Right forelimb (tissue), 1 donor: ENCODE data around the gene MYO1F.

Experiments
- DNase-seq: peaks from one replicate; pipeline ENCODE4 v3.0.0-alpha.2; 2018

Gene MYO1F

DNA sequence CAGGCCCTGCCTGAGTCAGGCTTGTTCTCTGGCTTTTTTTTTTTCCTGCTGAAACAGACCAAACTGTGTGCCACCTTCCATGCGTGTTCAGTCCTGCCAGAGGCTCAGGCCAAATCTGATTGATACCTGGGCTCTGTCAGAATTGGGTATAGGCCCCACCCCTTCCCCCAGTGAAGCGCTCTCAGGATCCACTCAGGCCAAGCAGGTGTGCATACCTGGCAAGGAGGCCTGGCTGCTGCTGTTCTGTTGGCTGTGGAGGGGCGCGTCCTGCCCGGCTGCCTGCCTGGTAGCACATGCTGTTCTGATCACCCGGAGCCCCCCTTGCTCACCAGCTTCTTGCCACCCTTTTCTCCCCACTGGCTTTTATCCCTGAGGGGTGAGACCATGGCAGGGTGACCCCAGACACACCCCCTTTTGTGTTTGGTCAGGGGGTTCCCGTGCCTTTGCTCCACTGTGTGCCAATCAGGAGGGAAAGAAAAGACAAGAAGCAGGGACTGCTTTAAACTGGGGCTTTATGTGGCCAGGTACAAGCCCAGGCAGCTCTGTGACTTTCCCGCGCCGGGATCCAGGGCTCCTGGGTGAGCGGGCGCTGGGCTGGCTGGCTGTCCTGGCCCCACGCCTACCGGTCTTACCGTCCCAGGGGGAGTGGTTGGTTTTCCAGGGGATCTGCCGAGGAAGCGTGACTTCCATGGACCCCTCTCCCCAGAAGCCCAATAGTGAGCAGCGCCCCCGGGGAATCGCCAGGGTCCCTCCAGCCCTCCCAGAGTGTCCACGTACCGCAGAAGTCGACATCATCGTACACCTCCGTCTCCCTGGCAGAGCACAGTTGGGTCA, 87.5 kb downstream of the MYO1F start:
- DNase-seq = no peak

DNA sequence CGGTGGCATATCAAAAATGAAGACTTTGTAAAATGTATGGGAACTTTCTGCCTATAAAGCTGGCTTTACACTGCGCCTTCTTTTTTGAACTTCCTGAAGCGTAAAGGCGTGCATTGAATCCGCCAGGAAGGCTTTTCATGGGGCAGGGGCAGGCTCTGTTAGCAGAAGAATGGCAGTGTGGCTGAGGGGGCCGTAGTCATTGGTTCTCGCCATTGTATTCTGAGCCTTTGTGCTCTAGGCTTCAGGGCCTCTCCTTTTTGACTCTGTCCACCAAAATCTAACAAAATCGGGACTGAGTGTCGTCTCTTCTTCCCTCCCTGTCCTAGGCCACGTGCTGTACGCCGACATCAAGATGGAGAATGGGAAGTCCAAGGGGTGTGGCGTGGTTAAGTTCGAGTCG, 88.9 kb downstream of the MYO1F start:
- DNase-seq = no peak

DNA sequence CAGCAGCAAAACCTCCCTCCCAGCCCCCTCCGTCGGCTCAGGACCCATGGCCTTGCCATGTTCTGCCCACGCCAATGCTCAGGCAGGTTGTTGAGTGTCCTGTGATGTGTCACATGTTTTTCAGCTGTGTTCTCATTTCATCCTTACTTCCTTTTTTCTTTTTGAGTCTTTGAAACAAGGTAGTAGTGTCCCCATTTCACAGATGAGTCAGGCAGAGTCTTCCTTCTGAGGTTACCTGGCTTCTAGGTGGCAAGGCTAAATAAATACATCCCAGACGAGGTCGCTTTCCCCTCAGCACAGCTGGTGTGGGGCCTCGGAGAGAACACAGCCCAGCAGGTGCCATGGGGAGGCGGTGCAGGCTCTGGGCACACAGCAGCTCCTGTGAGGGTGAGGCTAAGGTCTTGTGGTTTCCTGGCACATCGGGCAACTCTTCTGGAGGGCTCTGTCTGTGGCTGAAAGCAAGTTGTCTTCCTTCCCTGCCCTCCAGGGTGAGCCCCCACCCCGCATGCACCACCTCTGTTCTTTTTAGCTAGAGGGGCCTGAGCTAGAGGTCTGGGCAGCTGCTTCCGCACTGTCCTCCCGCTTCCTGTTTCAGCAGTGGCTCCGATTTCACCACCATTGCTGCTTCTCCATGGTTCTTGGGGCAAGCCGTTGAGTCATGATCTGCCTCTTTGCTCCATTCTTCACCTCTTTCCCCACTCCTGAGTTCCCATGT, 89.9 kb downstream of the MYO1F start:
- DNase-seq = no peak

DNA sequence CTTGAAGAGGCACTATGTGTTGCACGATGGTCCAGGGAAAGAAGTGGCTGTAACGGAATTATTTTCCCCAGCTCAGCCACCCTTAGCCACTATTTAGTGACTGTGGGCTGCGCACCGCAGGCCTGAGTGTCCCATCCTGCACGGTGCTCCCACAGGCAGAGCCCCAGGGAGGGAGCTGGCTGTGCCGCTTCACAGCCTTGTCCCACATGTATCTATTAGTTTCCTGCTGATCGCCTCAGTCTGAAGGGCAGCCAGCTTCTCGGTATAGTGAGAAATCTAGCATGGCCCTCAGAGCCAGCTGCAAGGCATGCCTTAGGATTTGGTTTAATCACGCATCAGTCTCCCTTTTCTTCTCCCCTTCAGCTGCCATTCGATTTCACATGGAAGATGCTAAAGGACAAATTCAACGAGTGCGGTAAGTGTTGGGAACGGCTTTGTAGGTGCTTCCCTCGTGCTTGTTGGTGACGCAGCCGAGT, 90.5 kb downstream of the MYO1F start:
- DNase-seq = no peak

DNA sequence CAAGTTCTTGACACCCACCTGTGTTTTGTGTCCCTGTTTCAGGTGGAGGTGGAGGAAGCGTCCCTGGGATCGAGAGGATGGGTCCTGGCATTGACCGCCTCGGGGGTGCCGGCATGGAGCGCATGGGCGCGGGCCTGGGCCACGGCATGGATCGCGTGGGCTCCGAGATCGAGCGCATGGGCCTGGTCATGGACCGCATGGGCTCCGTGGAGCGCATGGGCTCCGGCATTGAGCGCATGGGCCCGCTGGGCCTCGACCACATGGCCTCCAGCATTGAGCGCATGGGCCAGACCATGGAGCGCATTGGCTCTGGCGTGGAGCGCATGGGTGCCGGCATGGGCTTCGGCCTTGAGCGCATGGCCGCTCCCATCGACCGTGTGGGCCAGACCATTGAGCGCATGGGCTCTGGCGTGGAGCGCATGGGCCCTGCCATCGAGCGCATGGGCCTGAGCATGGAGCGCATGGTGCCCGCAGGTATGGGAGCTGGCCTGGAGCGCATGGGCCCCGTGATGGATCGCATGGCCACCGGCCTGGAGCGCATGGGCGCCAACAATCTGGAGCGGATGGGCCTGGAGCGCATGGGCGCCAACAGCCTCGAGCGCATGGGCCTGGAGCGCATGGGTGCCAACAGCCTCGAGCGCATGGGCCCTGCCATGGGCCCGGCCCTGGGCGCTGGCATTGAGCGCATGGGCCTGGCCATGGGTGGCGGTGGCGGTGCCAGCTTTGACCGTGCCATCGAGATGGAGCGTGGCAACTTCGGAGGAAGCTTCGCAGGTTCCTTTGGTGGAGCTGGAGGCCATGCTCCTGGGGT, 91.5 kb downstream of the MYO1F start:
- no peak for DNase-seq

DNA sequence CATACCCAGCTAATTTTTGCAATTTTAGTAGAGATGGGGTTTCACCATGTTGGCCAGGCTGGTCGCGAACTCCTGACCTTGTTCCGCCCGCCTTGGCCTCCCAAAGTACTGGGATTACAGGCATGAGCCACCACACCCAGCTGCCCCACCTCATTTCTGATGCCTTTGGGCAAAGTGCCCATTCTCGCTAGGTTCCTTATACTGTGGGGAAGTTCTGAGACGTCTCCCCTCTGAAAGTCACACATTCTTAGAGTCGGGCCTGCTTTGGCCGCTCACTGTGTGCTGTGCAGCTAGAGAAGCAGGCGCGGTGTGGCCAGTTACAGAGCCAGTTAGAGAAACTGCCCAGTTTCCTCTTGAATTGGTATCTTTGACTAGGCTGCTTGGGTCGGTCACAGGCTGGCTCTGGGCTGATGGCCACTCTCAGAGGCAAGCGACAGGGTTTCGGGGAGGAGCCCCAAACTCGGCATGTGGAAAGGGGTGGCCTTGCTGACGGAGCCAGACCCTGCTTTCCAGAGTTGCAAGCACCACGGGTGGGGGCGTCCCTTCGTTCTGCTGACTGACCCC, 92.8 kb downstream of the MYO1F start:
- no peak for DNase-seq

DNA sequence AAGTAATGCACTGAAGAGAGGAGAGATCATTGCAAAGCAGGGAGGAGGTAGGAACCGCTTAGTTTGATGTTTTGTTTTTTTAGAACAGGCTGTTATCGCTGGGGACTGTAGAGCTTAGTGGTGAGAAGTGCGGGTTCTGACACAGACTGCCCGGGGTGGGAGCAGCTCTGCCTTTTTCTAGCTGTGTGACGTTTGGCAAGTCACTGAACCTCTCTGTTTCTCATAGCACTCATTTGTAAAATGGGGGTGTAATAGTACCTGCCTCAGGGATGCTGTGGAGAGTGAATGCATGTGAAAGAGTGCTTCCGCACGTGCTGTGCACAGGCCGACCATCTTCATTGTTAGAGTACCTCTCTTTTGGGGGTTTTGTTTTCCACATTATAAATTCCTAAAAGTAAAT, 94.1 kb downstream of the MYO1F start:
- DNase-seq = no peak

DNA sequence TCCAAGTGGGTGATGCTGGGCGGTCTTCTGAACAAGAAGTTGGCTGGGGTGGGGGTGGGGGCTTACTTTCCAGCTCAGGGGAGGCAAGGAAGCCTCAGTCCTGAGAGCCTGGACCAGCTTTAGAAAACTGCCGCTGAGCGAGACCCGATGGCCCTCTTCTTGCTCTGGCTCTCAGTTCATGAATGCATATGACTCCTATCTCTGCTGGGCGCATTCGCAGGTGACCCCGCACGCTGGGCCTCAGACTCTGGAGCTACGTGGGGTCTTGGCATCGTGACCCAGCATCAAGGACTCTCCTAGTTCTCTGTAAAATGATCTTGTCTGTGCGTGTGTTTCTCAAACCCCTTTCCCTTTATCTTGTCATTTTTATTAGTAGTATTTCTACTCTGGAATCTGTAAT, 94.5 kb downstream of the MYO1F start:
- DNase-seq = no peak

DNA sequence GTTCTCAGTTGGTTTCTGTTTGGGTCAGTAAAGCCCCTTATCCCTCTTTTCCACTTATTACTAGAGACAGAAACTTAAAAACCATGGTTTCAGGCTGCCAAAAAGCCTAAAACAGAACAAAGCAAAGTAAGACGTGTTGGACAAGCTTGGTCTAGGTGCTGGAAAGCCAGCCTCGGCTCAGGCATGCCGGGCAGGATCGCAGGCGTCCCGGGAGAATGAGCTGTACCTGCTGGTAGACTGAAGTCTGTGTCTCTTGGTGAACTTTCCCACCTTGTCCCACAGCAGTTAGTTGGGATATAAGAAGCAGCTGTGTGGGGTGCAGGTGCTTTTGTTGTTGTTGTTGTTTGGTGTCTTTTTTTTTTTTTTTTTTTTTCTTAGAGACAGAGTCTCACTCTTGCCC, 95.6 kb downstream of the MYO1F start:
- no peak for DNase-seq

DNA sequence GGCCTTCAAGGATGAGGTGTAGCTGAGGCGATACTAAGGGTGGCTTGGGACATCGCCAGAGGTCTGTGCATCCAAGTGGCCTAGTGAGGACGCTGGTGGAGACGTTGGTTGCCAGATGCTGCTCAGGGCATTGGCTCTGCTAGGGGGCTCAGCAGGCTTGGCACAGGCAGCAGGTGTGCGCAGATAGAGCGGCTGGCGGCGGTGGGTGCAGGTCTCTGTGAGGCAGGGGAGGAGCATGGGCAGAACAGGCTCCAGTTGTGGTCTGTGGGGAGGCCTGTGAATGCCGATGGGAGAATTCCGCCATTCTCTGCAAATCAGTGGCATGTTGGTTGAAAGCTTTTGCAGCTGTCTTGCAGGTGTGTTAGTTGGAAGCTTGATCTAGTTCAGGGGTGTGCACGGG, 96.0 kb downstream of the MYO1F start:
- no peak for DNase-seq

DNA sequence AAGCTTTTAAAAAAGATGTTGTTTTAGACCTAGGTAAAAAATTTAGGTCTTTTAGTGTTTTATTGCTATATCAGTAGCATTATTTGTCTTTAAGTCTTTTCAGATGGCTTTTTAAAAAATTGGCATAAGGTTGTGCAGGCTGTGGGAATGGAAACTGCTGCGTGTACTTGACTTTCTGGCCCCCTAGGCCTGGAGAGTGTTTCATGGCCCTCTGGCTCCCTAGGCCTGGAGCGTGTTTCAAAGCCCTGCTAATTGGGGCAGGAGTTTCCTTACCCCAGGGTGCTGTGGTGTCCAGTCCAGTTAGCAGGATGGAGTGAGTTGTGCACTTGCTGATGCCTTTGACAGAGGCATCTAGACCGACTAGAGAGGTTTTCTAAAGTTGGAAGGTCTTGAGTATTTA, 98.6 kb downstream of the MYO1F start:
- DNase-seq = no peak

DNA sequence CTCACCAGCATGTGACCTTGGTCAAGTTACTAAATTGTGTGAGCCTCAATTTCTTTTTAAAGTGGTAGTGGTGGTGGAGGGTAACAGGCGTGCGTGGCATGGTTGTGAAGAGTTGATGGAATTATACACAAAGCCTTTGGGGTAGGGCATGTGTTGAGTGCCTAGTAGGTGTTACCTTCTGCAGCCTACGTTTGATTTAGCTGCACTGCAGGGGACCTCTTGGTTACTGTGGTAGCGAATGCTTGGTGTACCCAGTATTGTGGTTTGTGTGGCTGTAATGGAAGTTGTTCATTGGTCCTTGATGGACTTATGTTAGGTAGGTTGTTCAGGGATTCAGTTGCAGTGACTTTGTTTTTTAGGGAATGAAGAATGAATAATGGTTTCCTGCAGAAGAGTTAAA, 99.4 kb downstream of the MYO1F start:
- DNase-seq = no peak

DNA sequence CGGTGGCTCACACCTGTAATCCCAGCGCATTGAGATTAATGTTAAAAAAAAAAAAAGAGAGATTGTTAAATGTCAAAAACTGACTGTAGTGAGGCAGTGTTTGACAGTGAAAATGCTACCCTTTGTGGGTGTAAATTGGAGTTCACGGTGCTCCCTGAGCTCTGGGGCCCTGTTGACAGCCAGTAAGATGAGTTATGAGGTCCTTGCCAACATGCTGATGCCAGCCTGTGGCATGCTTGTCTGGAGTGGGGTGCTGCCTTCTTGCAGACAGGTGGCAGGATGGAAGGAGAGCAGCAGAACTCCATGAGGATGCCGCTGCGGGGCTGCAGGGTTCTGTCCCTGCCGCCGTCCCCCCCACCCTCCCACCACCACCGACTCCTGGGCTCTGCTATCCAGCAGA, 100.7 kb downstream of the MYO1F start:
- DNase-seq = no peak

DNA sequence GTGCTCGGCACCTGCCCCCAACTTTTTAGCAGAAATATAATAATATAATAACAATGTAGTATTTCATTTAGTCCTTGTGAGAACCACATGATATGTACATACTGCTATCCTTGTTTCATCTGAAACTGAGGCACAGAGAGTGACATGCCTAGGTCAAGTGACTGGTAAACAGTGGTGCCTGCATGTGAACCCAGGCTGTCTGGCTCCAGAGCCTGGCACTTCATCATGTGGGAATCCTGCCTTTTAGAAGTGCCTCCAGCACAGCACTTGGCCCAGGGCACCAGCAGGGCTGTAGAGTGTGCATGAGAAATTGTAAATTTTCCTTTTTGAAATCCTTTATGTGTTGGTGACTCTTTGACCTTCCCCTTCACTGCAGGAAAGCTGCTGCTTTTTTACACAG, 102.2 kb downstream of the MYO1F start:
- DNase-seq = no peak

DNA sequence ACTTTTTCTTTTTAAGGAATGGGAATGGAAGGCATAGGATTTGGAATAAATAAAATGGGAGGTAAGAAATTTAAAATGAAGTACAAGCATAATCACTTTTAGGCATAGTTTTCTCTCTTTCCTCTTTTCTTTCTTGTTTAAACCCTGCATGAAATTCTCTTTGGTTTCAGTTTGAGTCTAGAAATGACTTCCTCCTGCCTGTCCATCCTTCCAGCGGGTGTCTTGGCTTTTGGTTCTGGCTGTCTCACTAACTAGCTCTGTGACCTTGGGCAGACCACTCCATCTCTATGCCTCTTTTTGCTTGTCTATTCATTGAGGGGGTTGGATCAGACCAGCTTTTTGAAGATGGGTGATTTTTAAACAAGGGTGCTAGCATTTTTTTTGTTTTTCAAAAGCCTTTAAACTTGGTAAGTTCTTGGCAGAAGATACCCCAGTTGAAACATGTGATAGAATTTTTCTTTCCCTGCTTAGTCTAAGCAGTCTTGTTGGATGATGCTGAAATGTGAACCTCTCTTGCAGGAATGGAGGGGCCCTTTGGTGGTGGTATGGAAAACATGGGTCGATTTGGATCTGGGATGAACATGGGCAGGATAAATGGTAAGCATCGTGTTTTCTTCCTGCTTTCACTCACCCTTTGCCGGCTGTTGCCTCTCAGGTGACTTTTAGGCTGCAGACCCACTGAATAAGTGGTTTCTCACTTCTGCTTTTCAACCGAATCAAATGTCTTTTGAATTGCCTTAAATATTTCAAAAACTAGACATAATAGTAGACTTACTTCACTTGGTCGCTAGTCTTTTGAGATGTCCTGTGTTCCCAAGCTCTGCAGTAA, 103.4 kb downstream of the MYO1F start:
- no peak for DNase-seq
